ENCODE results near the gene DENND1A. TPM values are rescaled to one million over a fixed set of nuclear protein-coding genes. Genes with fewer than 3 reads are reported as not detected.
"Not testable (repeated sequence)": the region's sequence is repeated elsewhere in the genome, so short reads cannot be mapped to it uniquely, and the experiment has no call there.

The DENND1A gene
- polyA plus RNA-seq, 3 donors from 2014 or later = 2.6 to 7.5 (median 3.4) TPM

DNA sequence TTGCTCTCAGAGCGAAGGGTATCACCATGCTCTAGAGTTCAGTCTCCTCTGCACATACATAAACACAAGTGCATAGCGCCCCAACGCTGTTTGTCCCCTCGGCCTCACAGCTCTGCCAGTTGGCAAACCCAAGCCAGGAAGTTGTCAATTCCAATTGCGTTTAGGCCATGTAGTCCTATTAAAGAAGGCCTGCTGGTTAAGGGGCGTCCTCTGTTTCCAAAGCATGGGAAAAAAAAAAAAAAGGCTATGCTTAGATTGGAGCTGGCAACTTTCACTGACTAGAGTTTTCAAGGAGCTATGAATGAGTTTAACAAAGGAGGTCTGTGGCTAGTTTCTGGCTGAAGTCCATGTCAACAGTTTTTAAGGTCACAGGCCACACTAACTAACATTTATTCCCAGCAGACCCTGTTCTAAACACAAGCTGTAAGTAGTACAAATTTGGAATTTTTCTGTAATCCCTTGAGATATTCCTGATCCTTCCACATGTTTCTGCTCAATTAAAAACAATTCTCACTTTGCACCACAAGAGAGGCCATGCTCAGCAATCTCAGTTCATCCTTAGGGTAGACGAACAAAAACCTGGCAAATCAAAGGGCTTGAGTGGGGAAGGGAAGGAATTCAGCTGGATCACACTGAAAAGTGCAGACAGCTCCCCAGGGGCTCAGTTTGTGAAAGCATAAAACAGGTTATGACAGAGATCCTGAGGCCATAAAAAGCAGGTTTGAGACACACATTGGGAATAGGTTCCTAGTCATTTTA is 187.7 kb downstream of the DENND1A start:
- Mint-ChIP-seq H3K27ac (no peak overlapping the region), H3K27me3 (ENCODE audit: low read depth in 3 of 3) (no peaks in the 10 kb centered on the region), H3K36me3 (peaks cover 0 to 12% (median 7%) of the 10 kb centered on the region in 3 donors), H3K9me3 (no peaks in the 10 kb centered on the region), H3K4me3 (no peak overlapping the region), H3K4me1 (no peaks in the 10 kb centered on the region)
- DNase-seq = no peak

DNA sequence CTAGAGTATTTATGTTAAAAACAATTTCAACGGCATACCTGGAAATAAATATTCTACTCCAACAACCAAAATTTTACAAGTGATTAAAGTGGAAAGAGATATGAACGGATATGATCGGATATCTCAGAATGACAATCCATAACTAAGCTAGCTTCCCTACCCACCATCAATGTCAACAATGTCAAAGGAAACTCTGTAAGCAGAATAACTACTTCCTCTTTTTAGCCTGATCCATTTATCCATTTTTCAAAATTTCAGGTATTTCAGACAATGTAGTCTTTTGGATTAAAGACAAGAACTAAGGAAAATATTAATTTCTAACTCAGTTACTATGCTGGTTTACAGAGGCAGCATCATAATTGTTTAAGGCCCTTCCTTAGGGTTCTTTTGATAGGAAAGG is 188.7 kb downstream of the DENND1A start:
- peaks cover 0 to 12% (median 7%) of the 10 kb centered on the region in 3 donors for H3K36me3 Mint-ChIP-seq
- H3K27ac Mint-ChIP-seq = no peak overlapping the region

DNA sequence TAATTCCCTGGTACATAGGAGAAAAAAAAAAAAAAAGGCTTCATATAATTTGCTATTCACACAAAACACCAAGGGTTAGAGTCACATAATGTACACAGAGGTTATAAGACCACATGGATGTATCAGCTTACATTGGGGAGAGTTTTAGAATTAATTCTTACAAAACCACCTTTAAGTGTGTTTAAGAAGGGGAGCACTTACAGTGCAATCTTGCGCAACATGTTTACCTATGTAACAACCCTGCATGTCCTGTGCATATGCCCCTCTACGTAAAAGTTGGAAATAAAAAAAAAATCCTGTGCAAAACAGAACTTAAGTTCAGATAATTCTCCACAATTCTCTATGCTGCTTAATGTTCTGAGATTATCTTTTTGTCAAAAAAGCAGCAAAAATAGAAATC is 190.0 kb downstream of the DENND1A start:
- no peaks in the 10 kb centered on the region for H3K4me1 Mint-ChIP-seq
- no peak for DNase-seq
- no peak overlapping the region for H3K27ac Mint-ChIP-seq
- H3K36me3 Mint-ChIP-seq = peaks cover 0 to 18% (median 7%) of the 10 kb centered on the region in 3 donors
- no peak overlapping the region for H3K4me3 Mint-ChIP-seq
- no peaks in the 10 kb centered on the region for H3K9me3 Mint-ChIP-seq
- H3K27me3 Mint-ChIP-seq (ENCODE audit: low read depth in 3 of 3) = no peaks in the 10 kb centered on the region

More for the DNA sequence above, 188.7 kb downstream of the DENND1A start:
- Mint-ChIP-seq H3K4me3 (no peak overlapping the region), H3K4me1 (no peaks in the 10 kb centered on the region), H3K9me3 (no peaks in the 10 kb centered on the region), H3K27me3 (ENCODE audit: low read depth in 3 of 3) (no peaks in the 10 kb centered on the region)
- DNase-seq = no peak

DNA sequence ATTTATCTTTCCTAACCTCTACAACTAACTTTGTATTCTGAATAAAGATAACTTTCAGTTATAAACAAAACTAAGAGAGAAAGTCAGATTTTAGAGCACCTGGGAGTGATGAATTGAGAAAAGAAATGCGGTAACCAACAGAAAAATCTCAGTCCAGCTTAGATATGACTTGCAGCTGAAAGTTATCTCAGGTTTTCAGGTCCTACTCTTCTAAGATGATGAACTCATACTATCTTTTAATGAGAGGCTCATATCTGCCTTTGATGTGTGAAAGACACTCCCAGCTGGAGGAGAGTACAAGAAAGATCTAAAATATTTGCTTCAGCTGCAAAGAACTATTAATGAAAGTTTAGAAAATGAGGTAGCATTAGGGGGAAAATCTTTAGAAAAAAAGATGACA is 190.5 kb downstream of the DENND1A start:
- H3K9me3 Mint-ChIP-seq = no peaks in the 10 kb centered on the region
- H3K4me1 Mint-ChIP-seq = no peaks in the 10 kb centered on the region
- H3K36me3 Mint-ChIP-seq = peaks cover 0 to 18% (median 7%) of the 10 kb centered on the region in 3 donors
- no peak for DNase-seq
- no peak overlapping the region for H3K27ac Mint-ChIP-seq
- H3K4me3 Mint-ChIP-seq = no peak overlapping the region
- no peaks in the 10 kb centered on the region for H3K27me3 Mint-ChIP-seq (ENCODE audit: low read depth in 3 of 3)

DNA sequence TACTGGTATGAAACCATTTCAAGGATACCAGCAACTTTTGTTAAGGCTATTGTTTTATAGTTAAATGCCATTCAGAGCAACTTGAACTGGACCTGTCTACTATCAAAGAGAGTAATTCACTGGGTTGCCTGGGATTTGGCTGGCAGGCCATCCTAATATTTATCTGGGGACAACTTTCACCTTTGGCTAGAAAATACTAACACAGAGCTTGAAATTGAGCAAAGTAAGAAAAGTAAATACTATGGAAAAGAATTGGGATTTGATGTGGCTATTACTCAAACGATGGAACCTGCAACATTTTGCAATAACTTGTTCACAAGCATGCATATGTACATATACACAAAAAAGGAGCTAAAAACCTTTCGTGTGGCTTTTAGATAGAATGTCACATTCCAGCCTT is 191.3 kb downstream of the DENND1A start:
- Mint-ChIP-seq H3K36me3 (peaks cover 0 to 18% (median 7%) of the 10 kb centered on the region in 3 donors), H3K4me1 (no peaks in the 10 kb centered on the region), H3K4me3 (no peak overlapping the region), H3K27me3 (ENCODE audit: low read depth in 3 of 3) (no peaks in the 10 kb centered on the region), H3K9me3 (no peaks in the 10 kb centered on the region), H3K27ac (no peak overlapping the region)
- DNase-seq = no peak

- no peaks in the 10 kb centered on the region for H3K9me3 Mint-ChIP-seq
- no peak overlapping the region for H3K4me3 Mint-ChIP-seq
- H3K27ac Mint-ChIP-seq = no peak overlapping the region
- DNase-seq = no peak
- peaks cover 0 to 19% (median 7%) of the 10 kb centered on the region in 3 donors for H3K36me3 Mint-ChIP-seq
- no peaks in the 10 kb centered on the region for H3K27me3 Mint-ChIP-seq (ENCODE audit: low read depth in 3 of 3)
- no peaks in the 10 kb centered on the region for H3K4me1 Mint-ChIP-seq
These were observed 194.6 kb downstream of the DENND1A start for GRCh38 chr9:123735376-123735775.

DNA sequence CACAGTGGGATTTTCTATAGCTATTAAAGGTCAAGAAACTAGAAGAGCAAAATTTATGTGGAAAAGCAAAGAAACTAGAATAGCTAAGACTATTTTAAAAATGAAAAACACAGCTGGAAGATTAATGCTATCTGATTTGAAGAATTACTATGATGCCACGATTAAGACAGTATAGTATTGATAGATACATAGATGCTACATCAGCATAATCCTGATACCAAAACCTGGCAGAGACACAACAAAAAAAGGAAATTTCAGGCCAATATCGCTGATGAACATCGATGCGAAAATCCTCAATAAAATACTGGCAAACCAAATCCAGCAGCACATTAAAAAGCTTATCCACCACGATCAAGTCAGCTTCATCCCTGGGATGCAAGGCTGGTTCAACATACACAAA is 201.4 kb downstream of the DENND1A start:
- H3K4me1 Mint-ChIP-seq; H3K27ac Mint-ChIP-seq; H3K27me3 Mint-ChIP-seq (ENCODE audit: low read depth in 3 of 3); H3K4me3 Mint-ChIP-seq; H3K9me3 Mint-ChIP-seq; DNase-seq; H3K36me3 Mint-ChIP-seq: not testable (repeated sequence)

GRCh38 chr9:123727332-123727731 is 202.6 kb downstream of the DENND1A start:
- H3K4me1 Mint-ChIP-seq = no peaks in the 10 kb centered on the region
- H3K36me3 Mint-ChIP-seq = peaks cover 0 to 11% (median 4%) of the 10 kb centered on the region in 3 donors
- DNase-seq = no peak

DNA sequence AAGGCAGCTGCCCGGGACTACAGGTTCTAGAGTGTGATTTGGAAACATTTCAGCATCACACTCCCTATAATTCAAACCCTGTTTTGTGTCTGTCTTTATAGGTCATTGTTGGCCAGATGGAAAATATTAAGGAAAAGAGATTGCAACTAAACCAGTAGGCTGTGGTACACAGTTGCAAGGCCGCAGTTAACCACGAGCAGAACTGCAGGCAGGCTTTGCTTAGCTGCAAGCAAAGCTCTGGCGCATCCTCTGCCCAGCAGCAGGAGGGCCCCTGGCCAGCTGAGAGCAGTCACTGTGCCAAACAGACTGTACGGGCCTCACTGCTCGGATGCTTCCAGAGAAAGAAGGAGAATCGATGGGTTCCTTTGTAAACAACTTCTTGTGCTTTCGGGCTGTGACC is 204.5 kb downstream of the DENND1A start:
- Mint-ChIP-seq H3K9me3 (peaks cover 0 to 8% (median 3%) of the 10 kb centered on the region in 6 donors), H3K4me3 (no peak overlapping the region), H3K27me3 (ENCODE audit: low read depth in 3 of 3) (peaks cover 0 to 3% (median 0%) of the 10 kb centered on the region in 3 donors), H3K4me1 (no peaks in the 10 kb centered on the region), H3K36me3 (peaks cover 0 to 20% (median 16%) of the 10 kb centered on the region in 3 donors), H3K27ac (no peak overlapping the region)
- no peak for DNase-seq

More at GRCh38 chr9:123727332-123727731, 202.6 kb downstream of the DENND1A start:
- no peak overlapping the region for H3K27ac Mint-ChIP-seq
- no peak overlapping the region for H3K4me3 Mint-ChIP-seq
- peaks cover 0 to 3% (median 0%) of the 10 kb centered on the region in 3 donors for H3K27me3 Mint-ChIP-seq (ENCODE audit: low read depth in 3 of 3)
- peaks cover 0 to 1% (median 0%) of the 10 kb centered on the region in 6 donors for H3K9me3 Mint-ChIP-seq

DNA sequence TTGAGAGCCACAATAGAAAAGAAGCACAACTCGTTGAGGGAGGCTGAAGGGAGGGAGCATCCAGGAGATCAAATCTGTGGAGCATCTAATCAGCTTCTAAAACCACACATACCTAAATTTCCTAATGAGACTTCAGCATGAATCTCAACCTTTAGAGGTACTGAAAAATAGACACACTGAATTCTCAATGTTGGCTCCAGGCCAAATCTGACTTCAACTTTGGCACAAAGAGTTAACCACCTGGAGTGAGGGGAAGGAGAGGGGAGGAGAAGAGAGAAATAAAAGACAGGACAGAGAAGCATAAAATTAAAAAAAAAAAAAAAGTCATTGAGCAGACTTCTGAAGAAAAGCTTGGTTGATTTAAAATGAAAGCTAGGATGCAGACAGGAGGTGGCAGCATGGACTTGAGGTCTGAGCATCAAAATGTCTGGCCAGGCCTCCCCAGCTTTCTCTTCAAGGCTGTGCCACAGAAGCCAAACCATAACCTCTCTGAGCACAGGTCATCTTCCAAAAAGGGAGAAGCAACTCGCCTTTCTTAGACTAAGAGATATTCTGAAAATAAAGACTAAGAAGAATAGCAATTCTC is 205.6 kb downstream of the DENND1A start:
- H3K27me3 Mint-ChIP-seq (ENCODE audit: low read depth in 3 of 3) = peaks cover 0 to 3% (median 0%) of the 10 kb centered on the region in 3 donors
- peaks cover 0 to 2% of the 10 kb centered on the region in 2 donors for H3K4me1 Mint-ChIP-seq
- DNase-seq = peak in 1 of 3 donors; percentile 9
- no peak overlapping the region for H3K4me3 Mint-ChIP-seq
- H3K36me3 Mint-ChIP-seq = peaks cover 0 to 20% (median 19%) of the 10 kb centered on the region in 3 donors
- H3K27ac Mint-ChIP-seq = no peak overlapping the region
- peaks cover 0 to 8% (median 3%) of the 10 kb centered on the region in 6 donors for H3K9me3 Mint-ChIP-seq

- Mint-ChIP-seq H3K4me3 (no peak overlapping the region), H3K27me3 (ENCODE audit: low read depth in 3 of 3) (peaks cover 0 to 3% (median 0%) of the 10 kb centered on the region in 3 donors), H3K4me1 (peaks cover 0 to 2% of the 10 kb centered on the region in 2 donors), H3K27ac (no peak overlapping the region), H3K36me3 (peaks cover 0 to 20% (median 13%) of the 10 kb centered on the region in 3 donors), H3K9me3 (peaks cover 0 to 8% (median 3%) of the 10 kb centered on the region in 6 donors)
- DNase-seq = no peak
These were observed 206.6 kb downstream of the DENND1A start for GRCh38 chr9:123723135-123723875.

DNA sequence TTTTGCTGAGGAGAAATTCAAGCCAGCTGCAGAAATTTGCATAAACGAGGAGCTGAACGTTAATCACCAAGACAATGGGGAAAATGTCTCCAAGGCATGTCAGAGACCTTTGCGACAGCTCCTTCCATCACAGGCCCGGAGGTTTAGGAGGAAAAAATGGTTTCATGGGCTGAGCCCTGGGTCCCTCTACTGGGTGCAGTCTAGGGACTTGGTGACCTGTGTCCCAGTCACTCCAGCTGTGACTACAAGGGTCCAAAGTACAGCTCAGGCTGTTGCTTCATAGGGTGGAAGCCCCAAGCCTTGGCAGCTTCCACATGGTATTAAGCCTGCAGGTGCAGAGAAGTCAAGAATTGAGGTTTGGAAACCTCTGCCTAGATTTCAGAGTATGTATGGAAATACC is 207.5 kb downstream of the DENND1A start:
- Mint-ChIP-seq H3K27ac (no peak overlapping the region), H3K4me3 (no peak overlapping the region), H3K36me3 (peaks cover 0 to 20% (median 13%) of the 10 kb centered on the region in 3 donors), H3K27me3 (ENCODE audit: low read depth in 3 of 3) (peaks cover 0 to 5% (median 0%) of the 10 kb centered on the region in 3 donors), H3K9me3 (peaks cover 0 to 8% (median 3%) of the 10 kb centered on the region in 6 donors), H3K4me1 (peaks cover 0 to 5% of the 10 kb centered on the region in 2 donors)
- no peak for DNase-seq

DNA sequence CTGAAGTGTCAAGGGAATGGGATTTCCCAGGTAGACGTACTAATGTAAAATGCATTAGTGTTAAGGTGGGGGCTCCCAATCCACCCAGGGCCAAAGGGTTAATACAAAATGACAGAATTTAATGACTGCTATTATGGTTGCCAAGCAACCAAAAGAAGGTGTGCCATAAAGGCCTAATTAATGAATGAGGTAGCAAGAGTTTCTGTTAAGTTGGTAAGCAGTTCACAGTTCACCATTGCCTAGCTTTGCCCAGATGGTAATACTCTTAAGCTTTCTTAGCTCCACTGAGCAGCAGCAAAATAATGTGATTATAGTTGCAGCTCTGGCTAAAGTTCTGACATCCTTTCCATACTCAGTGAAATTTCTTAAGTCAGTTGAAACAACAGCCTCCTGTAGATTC is 211.7 kb downstream of the DENND1A start:
- no peak overlapping the region for H3K27ac Mint-ChIP-seq
- H3K4me1 Mint-ChIP-seq = peaks cover 0 to 5% of the 10 kb centered on the region in 2 donors
- no peak for DNase-seq
- no peak overlapping the region for H3K4me3 Mint-ChIP-seq
- peaks cover 0 to 16% (median 13%) of the 10 kb centered on the region in 3 donors for H3K36me3 Mint-ChIP-seq
- H3K9me3 Mint-ChIP-seq = peaks cover 0 to 8% (median 3%) of the 10 kb centered on the region in 6 donors
- peaks cover 0 to 3% (median 0%) of the 10 kb centered on the region in 3 donors for H3K27me3 Mint-ChIP-seq (ENCODE audit: low read depth in 3 of 3)

All from immature natural killer cell (primary cell).